GM19238 (cell line): ENCODE data around the gene CBY3.
A peak's percentile ranks its signal among the peaks of the same experiment; 100 is the strongest.
"Not testable (repeated sequence)": the region's sequence is repeated elsewhere in the genome, so short reads cannot be mapped to it uniquely, and the experiment has no call there.

Experiments used
- DNase-seq: peaks from one replicate; pipeline ENCODE4 v3.0.0; 2011; ENCODE audit warnings: low spot score; ENCODE audit not compliant: insufficient read length

The CBY3 gene

DNA sequence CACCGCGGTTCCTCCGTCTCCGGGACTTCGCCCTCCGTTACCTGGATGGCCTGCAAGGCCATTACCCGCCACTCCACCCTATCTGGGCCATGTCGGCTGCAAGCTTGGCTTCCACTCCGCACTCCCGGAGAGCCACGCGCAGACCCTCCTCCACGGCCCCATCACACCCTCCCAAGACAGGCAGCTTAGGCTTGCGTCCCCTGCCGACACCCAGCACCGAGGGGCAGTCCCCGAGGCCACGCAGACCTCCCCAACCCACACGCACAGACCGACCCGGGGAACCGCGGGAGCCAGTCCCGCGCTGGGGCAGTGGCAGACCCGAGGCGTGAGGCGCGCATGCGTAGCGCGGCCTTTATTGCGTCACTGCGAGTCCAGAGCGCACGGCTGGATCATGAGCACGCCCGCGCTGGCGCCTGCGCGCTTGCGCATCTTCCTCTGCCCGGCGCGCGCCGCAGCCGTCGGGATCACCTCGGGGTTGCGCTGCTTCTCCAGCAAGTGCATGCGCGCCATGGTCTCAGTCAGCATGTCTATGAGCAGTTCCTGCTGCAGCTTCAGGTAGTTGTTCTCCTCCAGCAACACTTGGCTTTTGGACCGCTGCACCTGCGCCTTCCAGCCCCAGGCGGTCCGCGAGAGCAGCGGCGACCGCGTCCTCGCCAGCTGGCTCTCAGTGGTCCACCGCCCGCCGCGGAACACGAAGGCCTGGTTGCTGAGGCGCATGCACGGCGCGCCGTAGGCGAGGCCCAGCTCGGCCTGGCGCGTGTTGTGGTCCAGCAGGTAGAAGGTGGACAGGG is 2.4 kb downstream of the CBY3 start:
- peak; percentile 84 for DNase-seq

DNA sequence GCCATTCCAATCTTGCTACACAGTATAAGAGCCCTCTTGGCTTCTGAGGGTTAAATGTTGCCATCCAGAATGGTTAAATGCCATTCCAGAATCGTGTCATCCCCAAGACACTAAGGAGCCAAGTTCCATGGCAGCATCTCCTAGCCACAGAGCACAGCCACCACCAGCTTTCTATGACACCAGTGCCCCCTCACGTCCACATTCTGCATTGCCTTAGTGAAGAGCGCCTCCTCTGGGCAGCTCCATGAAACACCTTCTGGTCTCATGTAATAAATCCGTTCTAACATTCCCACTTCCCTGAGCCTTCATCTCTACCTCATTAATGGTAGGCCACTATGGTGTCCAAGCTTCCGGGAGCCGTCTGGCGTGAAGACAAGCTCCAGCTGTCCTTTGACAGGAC is 12.4 kb downstream of the CBY3 start:
- no peak for DNase-seq

DNA sequence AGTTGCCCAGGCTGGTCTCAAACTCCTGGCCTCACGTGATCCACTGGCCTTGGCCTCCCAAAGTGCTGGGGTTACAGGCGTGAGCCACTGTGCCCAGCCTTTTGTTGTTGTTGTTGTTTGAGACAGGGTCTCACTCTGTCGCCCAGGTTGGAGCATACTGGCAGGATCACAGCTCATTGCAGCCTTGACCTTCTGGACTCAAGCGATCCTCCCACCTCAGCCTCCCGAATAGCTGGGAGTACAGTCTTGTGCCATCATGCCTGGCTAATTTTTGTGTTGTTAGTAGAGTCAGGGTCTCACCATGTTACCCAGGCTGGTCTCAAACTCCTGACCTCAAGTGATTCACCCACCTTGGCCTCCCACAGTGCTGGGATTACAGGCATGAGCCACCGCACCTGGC is 19.2 kb downstream of the CBY3 start:
- DNase-seq: not testable (repeated sequence)

DNA sequence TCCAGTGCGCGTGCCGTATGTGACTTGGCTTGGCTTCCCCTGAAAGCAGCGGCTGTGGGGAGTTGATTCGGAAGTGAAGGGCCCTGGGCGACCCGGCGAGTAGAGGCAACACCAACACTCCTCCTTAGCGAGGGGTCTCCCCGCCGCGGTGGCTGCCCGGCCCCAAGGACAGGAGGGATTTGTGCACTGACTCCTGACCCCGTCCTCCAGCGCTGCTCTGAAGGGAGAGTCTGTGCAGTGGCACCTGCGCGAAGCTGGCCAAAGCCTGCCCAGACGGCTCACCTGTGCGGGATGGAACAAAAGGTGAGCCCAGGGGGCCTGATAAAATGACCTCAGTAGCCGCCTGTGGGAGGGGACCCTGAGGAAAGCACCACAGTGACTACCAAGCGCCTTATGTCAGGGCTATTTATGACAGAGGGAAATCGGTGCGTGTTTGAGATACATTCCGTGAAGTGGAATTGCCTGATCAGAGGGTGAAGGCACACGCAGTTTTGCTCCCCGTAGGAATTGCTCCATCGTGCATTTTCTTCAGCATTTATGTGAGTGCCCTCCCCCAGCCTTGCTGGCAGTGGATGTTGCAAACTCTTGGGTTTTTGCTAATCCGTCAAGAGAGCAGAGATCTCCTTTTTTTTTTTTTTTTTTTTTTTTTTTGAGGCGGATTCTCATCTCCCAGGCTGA is 22.5 kb downstream of the CBY3 start:
- DNase-seq: not testable (repeated sequence)

DNA sequence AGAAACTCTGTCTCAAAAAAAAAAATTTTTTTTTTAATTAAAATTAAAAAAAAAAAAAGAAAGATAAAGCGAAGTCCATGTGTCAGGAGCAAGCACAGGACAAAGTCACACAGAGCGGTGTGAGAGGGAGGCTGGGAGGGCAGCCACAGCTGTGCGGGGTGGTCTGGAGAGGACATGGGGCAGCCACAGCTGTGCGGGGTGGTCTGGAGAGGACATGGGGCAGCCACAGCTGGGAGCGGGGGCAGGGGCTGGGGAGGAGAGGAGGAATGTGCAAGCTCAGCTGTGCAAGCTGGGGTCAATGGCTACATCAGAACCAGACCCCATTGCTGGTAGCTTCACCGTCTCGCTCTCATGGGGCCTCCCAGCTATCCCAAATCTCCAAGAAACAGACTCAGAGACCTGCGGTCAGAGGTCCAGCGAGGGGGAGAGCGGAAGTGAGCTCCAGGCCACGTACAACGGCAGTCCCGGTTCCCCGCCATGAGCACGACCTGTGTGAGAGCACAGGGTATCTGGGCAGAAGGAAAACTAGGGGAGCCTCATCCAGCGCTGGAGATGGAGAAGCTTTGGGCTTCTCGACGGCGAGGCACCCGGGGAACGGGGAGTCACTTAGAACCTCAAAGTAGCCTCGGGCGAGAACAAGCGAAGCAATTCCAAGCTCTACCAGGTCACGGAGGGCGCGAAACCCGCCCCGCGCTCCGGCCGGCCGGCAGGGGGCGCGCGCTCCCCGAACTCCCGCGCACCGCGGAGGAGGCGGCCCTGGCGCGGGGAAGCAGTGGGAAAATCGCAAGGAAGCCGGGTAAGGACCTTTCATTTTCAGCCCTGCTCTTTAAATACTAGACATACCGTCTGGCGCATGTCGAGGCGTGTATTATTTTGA is 23.3 kb downstream of the CBY3 start:
- DNase-seq: not testable (repeated sequence)

DNA sequence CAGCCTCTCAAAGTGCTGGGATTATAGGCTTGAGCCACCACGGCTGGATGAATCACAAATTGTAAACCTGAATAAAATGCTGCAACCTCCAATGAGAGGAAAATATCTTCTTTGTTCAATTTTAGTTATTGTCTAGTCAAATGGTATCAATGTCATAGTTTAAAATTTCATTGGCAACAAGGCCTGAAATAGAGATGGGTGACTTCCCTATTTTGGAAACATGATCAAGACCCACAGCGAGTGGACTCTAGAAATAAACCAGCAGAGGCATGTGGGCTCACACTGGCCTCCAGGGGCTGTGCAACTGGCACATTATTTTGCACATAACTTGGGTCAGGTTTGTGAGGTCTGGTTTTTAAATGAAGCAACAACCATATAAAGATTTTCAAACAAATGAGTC is 27.7 kb downstream of the CBY3 start:
- not testable (repeated sequence) for DNase-seq

DNA sequence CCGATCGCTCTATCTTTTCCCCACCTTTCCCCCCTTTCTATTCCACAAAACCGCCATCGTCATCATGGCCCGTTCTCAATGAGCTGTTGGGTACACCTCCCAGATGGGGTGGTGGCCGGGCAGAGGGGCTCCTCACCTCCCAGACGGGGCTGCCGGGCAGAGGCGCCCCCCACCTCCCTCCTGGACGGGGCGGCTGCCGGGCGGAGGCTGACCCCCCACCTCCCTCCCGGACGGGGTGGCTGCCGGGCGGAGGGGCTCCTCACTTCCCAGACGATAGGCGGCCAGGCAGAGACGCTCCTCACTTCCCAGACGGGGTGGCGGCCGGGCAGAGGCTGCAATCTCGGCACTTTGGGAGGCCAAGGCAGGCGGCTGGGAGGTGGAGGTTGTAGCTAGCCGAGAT is 30.6 kb downstream of the CBY3 start:
- DNase-seq: not testable (repeated sequence)

DNA sequence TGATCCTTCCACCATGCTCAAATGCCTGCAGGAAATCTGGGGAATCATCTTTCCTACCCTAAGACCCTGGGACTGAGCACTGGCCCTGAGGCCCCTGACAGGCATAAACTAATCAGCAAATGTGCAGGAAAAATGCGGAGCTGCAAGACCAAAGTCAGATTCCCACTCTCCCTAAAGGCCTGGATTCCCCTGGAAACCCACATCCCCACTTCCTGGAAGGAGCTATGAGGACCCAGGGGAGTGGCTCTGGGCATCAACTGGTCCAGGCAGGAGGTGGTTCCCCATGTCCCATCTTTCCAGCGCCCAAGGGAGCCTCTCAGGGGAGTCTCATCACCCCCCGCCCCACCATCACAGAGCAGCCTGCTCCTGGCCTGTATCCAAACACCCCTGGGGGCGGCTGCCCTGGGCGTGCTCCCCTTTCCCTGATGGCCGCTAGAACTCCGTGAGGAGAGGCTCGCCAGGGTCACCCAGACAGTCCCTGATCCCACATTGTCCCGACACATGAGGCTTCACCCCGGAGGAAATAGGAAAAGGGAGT is 31.6 kb downstream of the CBY3 start:
- DNase-seq: not testable (repeated sequence)

DNA sequence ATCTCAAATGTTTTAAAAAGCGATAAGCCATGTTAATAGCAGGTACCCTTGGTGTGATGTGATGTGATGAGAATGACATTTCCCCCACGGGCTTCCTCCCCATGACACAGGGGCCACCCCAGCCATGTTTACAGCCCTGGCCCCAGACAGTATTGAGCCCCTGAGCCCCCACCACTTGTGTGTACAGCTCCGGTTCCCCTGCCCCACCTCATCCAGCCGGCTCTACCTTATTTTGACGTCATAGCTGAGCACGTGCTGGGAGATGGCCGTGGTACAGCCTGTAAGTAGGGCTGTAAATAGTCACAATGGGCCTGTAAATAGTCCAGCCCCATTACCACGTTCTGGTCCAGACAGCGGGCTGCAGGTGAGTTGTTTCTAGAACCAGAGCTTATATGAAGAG is 32.4 kb downstream of the CBY3 start:
- DNase-seq: no peak

DNA sequence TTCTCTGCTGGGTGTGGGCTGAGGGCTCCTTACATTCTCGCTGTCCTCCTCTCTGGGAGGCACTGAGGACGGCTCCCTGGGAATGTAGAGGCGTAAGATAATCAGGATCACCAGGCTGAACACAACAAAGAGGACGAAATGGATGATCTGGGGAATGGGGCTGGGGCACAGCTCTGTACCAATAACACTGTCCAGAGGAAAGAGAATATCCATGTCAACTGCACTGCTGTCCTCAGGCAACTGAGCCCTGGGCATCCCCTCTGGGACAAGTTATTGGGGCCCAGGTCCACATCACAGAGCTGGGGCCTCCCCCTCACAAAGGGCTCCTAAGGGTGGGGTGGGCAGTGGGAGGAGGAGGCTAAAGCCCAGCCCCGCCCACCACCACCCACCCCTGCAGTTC is 36.1 kb downstream of the CBY3 start:
- DNase-seq: not testable (repeated sequence)

DNA sequence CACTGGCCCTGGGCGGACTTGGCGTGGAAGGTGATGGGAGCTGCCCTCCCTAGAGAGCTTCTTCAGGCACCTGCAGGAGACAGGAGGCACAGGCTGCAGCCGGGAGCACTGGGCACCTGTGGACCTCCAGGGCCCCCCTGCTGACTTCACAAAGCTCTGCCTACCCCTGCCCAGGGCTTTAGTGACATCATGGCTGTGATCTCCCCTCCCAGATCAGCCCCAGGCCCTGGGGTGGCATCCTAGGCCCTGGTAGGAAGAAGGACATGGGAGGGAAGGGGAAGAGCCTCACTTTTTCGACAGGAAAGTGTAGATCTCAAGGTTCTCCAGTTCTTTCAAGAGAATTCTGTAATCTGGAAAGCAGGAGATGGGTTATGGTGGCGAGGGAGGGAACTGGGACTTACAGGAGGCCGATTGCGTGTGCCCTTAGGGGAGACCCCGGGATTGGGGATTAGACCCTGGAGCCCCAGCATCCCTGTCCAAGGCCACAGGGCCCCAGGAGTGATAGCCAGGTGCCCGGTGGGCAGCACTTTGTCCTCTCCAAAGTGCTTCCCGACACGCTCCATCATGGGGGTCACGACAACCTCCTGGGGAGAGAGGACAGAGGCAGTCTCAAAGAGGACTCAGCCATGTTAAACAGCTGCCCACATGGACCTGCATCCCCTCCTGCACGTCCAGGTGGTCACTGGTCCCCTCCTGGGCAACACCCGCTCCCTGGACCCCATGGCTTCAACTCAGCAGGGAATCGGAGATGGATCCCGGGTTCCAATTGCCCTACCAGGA is 37.5 kb downstream of the CBY3 start:
- not testable (repeated sequence) for DNase-seq

DNA sequence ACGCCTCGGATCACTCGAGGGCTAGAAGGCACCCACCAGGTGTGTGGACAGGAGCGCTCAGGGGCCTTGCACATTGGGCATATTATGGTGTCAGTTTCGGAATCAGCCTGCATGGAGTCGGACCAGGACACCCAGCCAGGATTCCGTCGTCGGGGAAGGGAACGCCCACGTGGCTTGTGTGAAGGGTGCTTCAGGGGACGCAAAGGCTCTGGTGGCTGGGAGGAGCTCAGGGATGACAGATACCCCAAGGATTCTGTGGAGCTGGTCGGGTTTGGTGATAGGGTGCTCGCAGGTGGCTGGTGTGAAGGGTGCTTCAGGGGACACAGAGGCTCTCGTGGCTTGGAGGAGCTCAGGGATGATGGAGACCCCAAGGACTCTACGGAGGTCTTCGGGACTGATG is 38.2 kb downstream of the CBY3 start:
- DNase-seq: not testable (repeated sequence)

DNA sequence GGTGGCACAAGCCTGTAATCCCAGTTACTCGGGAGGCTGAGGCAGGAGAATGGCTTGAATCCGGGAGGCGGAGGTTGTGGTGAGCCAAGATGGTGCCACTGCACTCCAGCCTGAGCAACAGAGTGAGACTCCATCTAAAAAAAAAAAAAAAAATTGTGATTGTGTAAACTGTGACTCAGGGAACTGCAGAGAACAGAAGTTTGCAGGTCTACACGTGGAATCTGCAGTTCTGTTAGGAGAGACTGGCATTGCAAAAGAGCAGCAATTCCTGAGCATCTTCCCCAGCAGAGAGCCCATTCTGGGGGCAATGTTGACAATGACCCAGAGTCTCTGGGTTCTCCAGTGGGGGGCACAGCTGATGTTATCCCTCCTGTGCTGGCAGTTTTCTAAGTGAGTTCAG is 39.1 kb downstream of the CBY3 start:
- DNase-seq: not testable (repeated sequence)

DNA sequence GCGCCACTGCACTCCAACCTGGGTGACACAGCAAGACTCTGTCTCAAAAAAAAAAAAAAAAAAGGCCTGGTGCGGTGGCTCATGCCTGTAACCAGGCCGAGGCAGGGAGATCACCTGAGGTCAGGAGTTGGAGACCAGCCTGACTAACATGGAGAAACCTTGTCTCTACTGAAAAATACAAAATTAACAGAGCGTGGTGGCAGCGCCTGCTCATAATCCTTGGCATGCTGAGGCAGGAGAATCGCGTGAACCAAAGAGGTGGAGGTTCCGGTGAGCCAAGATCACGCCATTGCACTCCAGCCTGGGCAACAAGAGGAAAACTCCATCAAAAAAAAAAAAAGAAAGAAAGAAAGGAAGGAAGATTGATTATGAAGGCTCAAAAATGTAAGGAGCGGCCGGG is 41.5 kb downstream of the CBY3 start:
- DNase-seq: not testable (repeated sequence)

DNA sequence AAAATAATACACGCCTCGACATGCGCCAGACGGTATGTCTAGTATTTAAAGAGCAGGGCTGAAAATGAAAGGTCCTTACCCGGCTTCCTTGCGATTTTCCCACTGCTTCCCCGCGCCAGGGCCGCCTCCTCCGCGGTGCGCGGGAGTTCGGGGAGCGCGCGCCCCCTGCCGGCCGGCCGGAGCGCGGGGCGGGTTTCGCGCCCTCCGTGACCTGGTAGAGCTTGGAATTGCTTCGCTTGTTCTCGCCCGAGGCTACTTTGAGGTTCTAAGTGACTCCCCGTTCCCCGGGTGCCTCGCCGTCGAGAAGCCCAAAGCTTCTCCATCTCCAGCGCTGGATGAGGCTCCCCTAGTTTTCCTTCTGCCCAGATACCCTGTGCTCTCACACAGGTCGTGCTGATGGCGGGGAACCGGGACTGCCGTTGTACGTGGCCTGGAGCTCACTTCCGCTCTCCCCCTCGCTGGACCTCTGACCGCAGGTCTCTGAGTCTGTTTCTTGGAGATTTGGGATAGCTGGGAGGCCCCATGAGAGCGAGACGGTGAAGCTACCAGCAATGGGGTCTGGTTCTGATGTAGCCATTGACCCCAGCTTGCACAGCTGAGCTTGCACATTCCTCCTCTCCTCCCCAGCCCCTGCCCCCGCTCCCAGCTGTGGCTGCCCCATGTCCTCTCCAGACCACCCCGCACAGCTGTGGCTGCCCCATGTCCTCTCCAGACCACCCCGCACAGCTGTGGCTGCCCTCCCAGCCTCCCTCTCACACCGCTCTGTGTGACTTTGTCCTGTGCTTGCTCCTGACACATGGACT is 46.3 kb downstream of the CBY3 start:
- DNase-seq: not testable (repeated sequence)

DNA sequence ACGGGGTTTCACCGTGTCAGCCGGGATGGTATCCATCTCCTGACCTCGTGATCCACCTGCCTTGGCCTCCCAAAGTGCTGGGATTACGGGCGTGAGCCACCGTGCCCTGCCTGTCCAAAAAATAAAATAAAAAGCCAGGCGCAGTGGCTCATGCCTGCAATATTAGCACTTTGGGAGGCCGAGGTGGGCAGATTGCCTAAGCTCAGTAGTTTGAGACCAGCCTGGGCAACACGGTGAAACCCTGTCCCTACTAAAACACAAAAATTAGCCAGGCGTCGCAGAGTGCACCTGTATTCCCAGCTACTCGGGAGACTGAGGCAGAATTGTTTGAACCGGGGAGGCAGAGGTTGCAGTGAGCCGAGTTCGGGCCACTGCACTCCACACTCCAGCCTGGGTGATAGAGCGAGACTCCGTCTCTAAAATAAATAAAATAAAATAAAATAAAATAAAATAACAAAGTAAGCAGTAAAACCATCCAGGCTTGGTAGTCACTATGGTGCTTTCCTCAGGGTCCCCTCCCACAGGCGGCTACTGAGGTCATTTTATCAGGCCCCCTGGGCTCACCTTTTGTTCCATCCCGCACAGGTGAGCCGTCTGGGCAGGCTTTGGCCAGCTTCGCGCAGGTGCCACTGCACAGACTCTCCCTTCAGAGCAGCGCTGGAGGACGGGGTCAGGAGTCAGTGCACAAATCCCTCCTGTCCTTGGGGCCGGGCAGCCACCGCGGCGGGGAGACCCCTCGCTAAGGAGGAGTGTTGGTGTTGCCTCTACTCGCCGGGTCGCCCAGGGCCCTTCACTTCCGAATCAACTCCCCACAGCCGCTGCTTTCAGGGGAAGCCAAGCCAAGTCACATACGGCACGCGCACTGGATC is 47.1 kb downstream of the CBY3 start:
- not testable (repeated sequence) for DNase-seq
